HG03565 (cell line): ENCODE measurements around the gene UQCC5.

Experiments used
- ATAC-seq: cut with Tn5 transposase; IDR thresholded peaks from one replicate; pipeline ENCODE4 v1.9.1; 2021; ENCODE audit warnings: mild to moderate bottlenecking, moderate library complexity; ENCODE audit not compliant: unreplicated experiment

The UQCC5 gene

GRCh38 chr3:52503788-52504424 is 32.5 kb upstream of the UQCC5 start:
- no peak for ATAC-seq

GRCh38 chr3:52504977-52505376 is 31.4 kb upstream of the UQCC5 start:
- no peak for ATAC-seq

GRCh38 chr3:52506266-52506966 is 30.0 kb upstream of the UQCC5 start:
- no peak for ATAC-seq

- no peak for ATAC-seq
Measured at GRCh38 chr3:52507359-52507758, 29.0 kb upstream of the UQCC5 start.

- ATAC-seq, result no peak
Measured at GRCh38 chr3:52509753-52510328, 26.6 kb upstream of the UQCC5 start.

- ATAC-seq, result no peak
Measured at GRCh38 chr3:52511509-52511908, 24.9 kb upstream of the UQCC5 start.

GRCh38 chr3:52512105-52512504 is 24.3 kb upstream of the UQCC5 start:
- no peak for ATAC-seq

GRCh38 chr3:52512727-52513126 is 23.7 kb upstream of the UQCC5 start:
- ATAC-seq, result no peak

GRCh38 chr3:52513281-52513680 is 23.1 kb upstream of the UQCC5 start:
- no peak for ATAC-seq

GRCh38 chr3:52514576-52514975 is 21.8 kb upstream of the UQCC5 start:
- no peak for ATAC-seq

- no peak for ATAC-seq
Measured at GRCh38 chr3:52515192-52515591, 21.2 kb upstream of the UQCC5 start.

- ATAC-seq, result no peak
Measured at GRCh38 chr3:52516509-52517195, 19.8 kb upstream of the UQCC5 start.

GRCh38 chr3:52517796-52518722 is 18.3 kb upstream of the UQCC5 start:
- no peak for ATAC-seq

- no peak for ATAC-seq
Measured at GRCh38 chr3:52518723-52519444, 17.5 kb upstream of the UQCC5 start.

- ATAC-seq, result no peak
Measured at GRCh38 chr3:52519445-52520140, 16.8 kb upstream of the UQCC5 start.

- ATAC-seq, result no peak
Measured at GRCh38 chr3:52520141-52520667, 16.2 kb upstream of the UQCC5 start.

GRCh38 chr3:52520716-52521487 is 15.5 kb upstream of the UQCC5 start:
- no peak for ATAC-seq

- ATAC-seq, result no peak
Measured at GRCh38 chr3:52521488-52521824, 14.9 kb upstream of the UQCC5 start.
